Neural crest cell (in vitro differentiated cells): Measurements from ENCODE around the gene EXTL1. TPM values are rescaled to one million over a fixed set of nuclear protein-coding genes. Genes with fewer than 3 reads are reported as not detected.

Source experiments
- DNase-seq: peaks from one replicate; pipeline ENCODE4 v3.0.0; 2021; ENCODE audit warnings: low read depth, mixed read lengths, low spot score
- H3K27ac Mint-ChIP-seq: one replicate; pipeline ENCODE4 v1.8.0; 2021; ENCODE audit warnings: mild to moderate bottlenecking, mixed read lengths; ENCODE audit not compliant: unreplicated experiment
- H3K27me3 Mint-ChIP-seq: 2 replicates; pipeline ENCODE4 v1.8.0; 2021; ENCODE audit warnings: low read depth, mild to moderate bottlenecking, mixed read lengths
- H3K36me3 Mint-ChIP-seq: 2 replicates; pipeline ENCODE4 v1.8.0; 2021; ENCODE audit warnings: low read depth, mild to moderate bottlenecking, mixed read lengths
- H3K4me1 Mint-ChIP-seq: 2 replicates; pipeline ENCODE4 v1.8.0; 2021; ENCODE audit warnings: mixed read lengths
- H3K4me3 Mint-ChIP-seq: one replicate; pipeline ENCODE4 v1.8.0; 2021; ENCODE audit warnings: mild to moderate bottlenecking, mixed read lengths
- H3K9me3 Mint-ChIP-seq: 2 replicates; pipeline ENCODE4 v1.8.0; 2021; ENCODE audit warnings: mixed read lengths
- total RNA-seq: library from RNA; stranded (reverse); gene quantifications from 2 replicates; pipeline ENCODE4 v1.2.1, GENCODE V29; 2021
- TF ChIP-seq, protein P1 (sequence below): fragments of 200-600 bp; sonication (generic); conservative IDR thresholded peaks from 2 replicates; pipeline ENCODE4 v1.5.0; 2021; ENCODE audit warnings: antibody characterized with exemption, mild to moderate bottlenecking

Gene EXTL1
- total RNA-seq, 1 donor from 2014 or later, result 8.1 TPM

DNA sequence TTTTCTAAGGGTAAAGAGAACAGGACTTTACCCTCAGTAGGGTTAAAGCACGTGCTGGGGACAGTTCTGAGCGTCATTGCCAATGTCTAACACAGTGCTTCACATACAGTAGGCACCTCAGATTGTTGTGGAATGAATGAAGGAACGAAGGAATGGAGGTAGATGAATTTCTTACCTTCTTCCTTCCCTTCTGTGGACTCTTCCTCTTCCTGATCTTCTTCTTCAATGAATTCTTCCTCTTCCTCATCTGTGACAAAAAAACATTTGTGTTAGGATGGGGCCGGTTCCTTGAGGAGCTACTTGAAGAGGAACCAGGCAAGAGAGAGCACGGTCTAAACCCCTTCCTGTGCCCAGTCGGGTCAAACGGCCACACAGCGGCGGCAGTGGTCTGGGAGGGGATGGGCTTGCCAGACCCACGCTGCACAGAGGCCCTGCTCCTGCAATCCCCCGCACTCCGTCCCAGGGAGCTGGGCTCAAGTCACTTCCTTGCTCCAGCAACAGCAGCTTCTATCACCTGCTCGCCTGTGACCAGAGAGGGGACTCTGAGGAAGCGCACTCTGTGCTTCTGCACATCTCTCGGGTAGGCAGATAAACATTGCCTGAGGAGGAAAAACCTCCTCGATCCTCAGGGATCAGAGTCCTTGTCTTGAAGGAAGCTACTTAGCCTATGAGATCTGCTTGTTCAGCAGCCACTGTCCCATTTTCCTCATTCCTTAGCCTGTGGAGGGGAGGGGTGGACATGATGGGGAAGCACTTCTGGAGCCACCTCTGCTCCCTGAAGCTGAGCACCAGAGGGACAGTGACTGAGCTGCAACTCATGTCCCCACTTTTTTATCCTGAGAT is 32.4 kb downstream of the EXTL1 start:
- TF ChIP-seq, protein P1, sequence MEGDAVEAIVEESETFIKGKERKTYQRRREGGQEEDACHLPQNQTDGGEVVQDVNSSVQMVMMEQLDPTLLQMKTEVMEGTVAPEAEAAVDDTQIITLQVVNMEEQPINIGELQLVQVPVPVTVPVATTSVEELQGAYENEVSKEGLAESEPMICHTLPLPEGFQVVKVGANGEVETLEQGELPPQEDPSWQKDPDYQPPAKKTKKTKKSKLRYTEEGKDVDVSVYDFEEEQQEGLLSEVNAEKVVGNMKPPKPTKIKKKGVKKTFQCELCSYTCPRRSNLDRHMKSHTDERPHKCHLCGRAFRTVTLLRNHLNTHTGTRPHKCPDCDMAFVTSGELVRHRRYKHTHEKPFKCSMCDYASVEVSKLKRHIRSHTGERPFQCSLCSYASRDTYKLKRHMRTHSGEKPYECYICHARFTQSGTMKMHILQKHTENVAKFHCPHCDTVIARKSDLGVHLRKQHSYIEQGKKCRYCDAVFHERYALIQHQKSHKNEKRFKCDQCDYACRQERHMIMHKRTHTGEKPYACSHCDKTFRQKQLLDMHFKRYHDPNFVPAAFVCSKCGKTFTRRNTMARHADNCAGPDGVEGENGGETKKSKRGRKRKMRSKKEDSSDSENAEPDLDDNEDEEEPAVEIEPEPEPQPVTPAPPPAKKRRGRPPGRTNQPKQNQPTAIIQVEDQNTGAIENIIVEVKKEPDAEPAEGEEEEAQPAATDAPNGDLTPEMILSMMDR, result no peak
- H3K4me3 Mint-ChIP-seq, result no peak overlapping the region
- no peaks in the 10 kb centered on the region for H3K36me3 Mint-ChIP-seq
- H3K27me3 Mint-ChIP-seq, result peaks cover 28% of the 10 kb centered on the region
- peaks cover 6% of the 10 kb centered on the region for H3K4me1 Mint-ChIP-seq
- no peaks in the 10 kb centered on the region for H3K9me3 Mint-ChIP-seq
- no peak for DNase-seq
- no peak overlapping the region for H3K27ac Mint-ChIP-seq

DNA sequence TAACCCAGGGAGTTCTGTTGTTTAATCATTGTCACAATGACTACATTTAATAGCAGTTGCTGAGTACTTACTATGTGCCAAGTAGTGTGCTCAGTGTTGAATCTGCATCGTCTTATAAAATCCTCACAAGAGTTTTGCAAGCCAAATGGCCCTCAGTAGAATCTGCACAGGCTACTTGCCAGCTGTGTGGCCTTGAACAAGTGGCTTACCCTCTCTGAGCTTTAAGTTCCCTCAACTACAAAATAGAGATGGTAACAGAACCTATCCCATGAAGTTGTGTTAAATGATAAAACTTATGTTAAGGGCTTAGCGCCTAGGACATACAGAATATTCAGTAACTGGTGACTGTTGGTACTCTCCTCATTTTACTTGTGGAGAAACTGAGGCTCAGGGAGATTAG is 33.5 kb downstream of the EXTL1 start:
- no peaks in the 10 kb centered on the region for H3K36me3 Mint-ChIP-seq
- TF ChIP-seq, protein P1, result no peak
- H3K4me3 Mint-ChIP-seq, result no peak overlapping the region
- peaks cover 22% of the 10 kb centered on the region for H3K27me3 Mint-ChIP-seq
- no peak for DNase-seq
- no peak overlapping the region for H3K27ac Mint-ChIP-seq
- H3K4me1 Mint-ChIP-seq, result peaks cover 6% of the 10 kb centered on the region
- H3K9me3 Mint-ChIP-seq, result no peaks in the 10 kb centered on the region

DNA sequence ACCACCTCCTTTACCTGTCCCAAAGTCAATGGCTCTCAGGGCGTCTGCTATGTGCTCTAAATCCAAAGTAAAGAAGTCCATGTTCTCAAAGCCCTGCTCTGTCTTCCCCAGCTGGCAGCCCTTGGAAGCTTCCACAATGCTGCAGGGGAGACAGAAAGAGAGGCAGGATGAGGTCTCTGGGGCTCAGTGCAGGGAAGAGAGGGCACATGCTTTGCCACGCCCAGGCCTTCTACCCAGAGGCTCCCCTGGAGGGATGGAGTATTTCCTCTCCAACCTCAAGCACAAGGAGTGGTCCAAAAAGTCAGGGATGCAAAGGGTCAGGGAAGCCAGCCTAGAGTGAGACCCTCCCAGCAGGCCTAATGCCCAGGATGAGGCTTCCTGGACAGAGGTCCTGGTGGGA is 35.6 kb downstream of the EXTL1 start:
- TF ChIP-seq, protein P1, result no peak
- Mint-ChIP-seq H3K27me3 (peaks cover 10% of the 10 kb centered on the region), H3K9me3 (no peaks in the 10 kb centered on the region), H3K27ac (no peak overlapping the region), H3K4me1 (peaks cover 6% of the 10 kb centered on the region), H3K36me3 (no peaks in the 10 kb centered on the region), H3K4me3 (no peak overlapping the region)
- no peak for DNase-seq

DNA sequence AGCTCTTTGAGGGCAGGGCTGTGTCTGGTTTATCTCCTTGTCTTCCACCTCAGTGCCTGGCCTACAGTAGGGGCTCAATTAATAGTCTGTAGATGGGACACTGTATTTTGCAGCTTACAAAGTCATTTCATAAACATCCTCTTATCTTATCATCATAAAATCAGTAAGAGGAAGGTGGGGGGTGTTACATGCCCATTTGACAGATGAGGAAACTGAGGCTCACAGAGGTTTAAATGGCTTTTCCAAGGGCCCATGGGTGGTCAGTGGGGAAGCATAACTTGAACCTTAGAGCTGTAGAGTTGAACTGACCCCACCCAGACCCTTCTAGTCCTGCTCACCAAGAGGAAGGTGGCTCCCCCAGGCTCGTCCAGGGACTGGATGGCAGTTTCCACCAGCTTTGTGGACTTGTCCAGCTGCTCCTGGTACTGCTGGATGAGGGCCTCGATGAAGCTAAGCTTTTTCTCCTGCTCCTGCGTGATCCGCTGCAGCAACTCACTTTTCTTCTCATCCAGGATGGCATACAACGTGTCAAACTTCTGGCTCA is 36.5 kb downstream of the EXTL1 start:
- no peak for DNase-seq
- TF ChIP-seq, protein P1, result no peak
- H3K4me3 Mint-ChIP-seq, result no peak overlapping the region
- H3K4me1 Mint-ChIP-seq, result peaks cover 6% of the 10 kb centered on the region
- H3K27ac Mint-ChIP-seq, result no peak overlapping the region
- no peaks in the 10 kb centered on the region for H3K9me3 Mint-ChIP-seq
- peaks cover 10% of the 10 kb centered on the region for H3K27me3 Mint-ChIP-seq
- no peaks in the 10 kb centered on the region for H3K36me3 Mint-ChIP-seq

DNA sequence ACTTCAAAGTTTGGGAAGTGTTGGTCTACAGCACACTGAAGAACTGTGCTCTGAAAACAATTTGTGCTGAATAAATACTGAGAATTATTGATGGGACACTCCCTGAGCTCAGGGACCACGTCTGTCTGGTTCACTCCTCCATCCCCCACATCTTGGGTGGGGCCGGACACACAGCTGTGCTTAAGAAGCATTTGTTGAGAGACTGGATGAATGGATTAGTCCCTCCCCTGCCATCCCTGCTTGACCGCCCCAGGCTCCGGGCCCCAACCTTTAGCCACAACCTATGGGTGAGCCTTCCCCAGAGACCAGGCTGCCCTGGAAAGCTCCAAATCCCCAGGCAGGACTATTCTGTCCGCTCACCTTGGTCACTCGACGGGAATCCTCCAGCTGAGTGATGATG is 38.3 kb downstream of the EXTL1 start:
- peak overlapping the region; percentile 32 for H3K27ac Mint-ChIP-seq
- H3K9me3 Mint-ChIP-seq, result no peaks in the 10 kb centered on the region
- H3K4me1 Mint-ChIP-seq, result no peaks in the 10 kb centered on the region
- no peak for DNase-seq
- peaks cover 4% of the 10 kb centered on the region for H3K27me3 Mint-ChIP-seq
- no peaks in the 10 kb centered on the region for H3K36me3 Mint-ChIP-seq
- no peak overlapping the region for H3K4me3 Mint-ChIP-seq
- TF ChIP-seq, protein P1, result no peak
